HCT116 (cell line): ENCODE results near the gene PTMS. TPM values are rescaled to one million over a fixed set of nuclear protein-coding genes. Genes with fewer than 3 reads are reported as not detected.

Experiments
- ATAC-seq: fragments of 200-7000 bp; cut with Tn5 transposase; 2 replicates; pipeline ENCODE4 v1.9.1; 2020; ENCODE audit warnings: mild to moderate bottlenecking, moderate library complexity
- BruUV-seq: library from RNA; stranded (reverse); fragments of 400-500 nt; replicated peaks from 2 replicates; lab custom pipeline; 2021; lab: Mats Ljungman, UMichigan
- CTCF ChIA-PET: fragments of 300-600 bp; sonication (Branson Sonifier 250); formaldehyde crosslinking; loops from one replicate; lab custom pipeline; 2021; ENCODE audit warnings: antibody characterized with exemption; lab: Charles Lee
- POLR2A ChIA-PET: fragments of 300-600, 350-600 bp; sonication (Branson Sonifier 250); formaldehyde crosslinking; loops from one replicate; lab custom pipeline; 2021; ENCODE audit warnings: antibody characterized with exemption; lab: Charles Lee
- RAD21 ChIA-PET, 2 experiments: fragments of 300-600 bp; sonication (Branson Sonifier 250); formaldehyde crosslinking; loops; one replicate each; lab custom pipeline; 2023; ENCODE audit warnings: low total read pairs in 2 of 2; ENCODE audit not compliant: uncharacterized antibody in 2 of 2, unreplicated experiment in 2 of 2, low non-redundant PET in 1 of 2; lab: Charles Lee
- DNase-seq: peaks from one replicate; pipeline ENCODE4 v3.0.0-alpha.2; 2010; ENCODE audit warnings: low read depth, low spot score
- H2AFZ ChIP-seq: fragments of 200-600 bp; shearing (Covaris generic), sonication (generic); 2 replicates; pipeline ENCODE4 v1.6.1; 2017; ENCODE audit warnings: low read depth, mixed run types, mixed read lengths, antibody characterized with exemption, low read length; ENCODE audit not compliant: poor library complexity, severe bottlenecking
- H3K27ac ChIP-seq: 2 replicates; pipeline ENCODE4 v1.5.1; 2012; ENCODE audit warnings: low read depth, low read length
- H3K27me3 ChIP-seq: fragments of 200-600 bp; sonication (generic); 2 replicates; pipeline ENCODE4 v1.6.1; 2016; ENCODE audit warnings: mixed run types, low read length, mixed read lengths; ENCODE audit not compliant: insufficient read depth
- H3K36me3 ChIP-seq, 2 experiments: fragments of 200-500 bp in 1 of 2; fragments of 200-600 bp in 1 of 2; sonication (Bioruptor generic) in 1 of 2; sonication (generic) in 1 of 2; 2 replicates each; pipeline versions ENCODE4 v1.5.1 to v1.6.1; 2014 to 2016; ENCODE audit warnings: low read length in 2 of 2, inconsistent platforms in 1 of 2, mixed read lengths in 1 of 2, mixed run types in 1 of 2; ENCODE audit not compliant: insufficient read depth in 2 of 2, control insufficient read depth in 1 of 2
- H3K4me1 ChIP-seq, 2 experiments: fragments of 200-600 bp in 1 of 2; sonication (generic) in 1 of 2; 2 replicates each; pipeline versions ENCODE4 v1.5.1 to v1.6.1; 2012 to 2017; ENCODE audit warnings: low read length in 2 of 2, inconsistent platforms in 1 of 2, mild to moderate bottlenecking in 1 of 2, mixed read lengths in 1 of 2, mixed run types in 1 of 2, moderate library complexity in 1 of 2; ENCODE audit not compliant: insufficient read depth in 2 of 2, control insufficient read depth in 1 of 2
- H3K4me2 ChIP-seq: fragments of 200-600 bp; sonication (generic); 2 replicates; pipeline ENCODE4 v1.6.1; 2017; ENCODE audit warnings: mixed run types, low read length, mixed read lengths
- H3K4me3 ChIP-seq, 2 experiments: fragments of 200-600 bp in 1 of 2; sonication (generic) in 1 of 2; replicated peaks in 1 of 2; 2 replicates each; pipeline ENCODE4 v1.5.1; 2011 to 2016; ENCODE audit warnings: low read length in 2 of 2, control low read depth in 1 of 2, low read depth in 1 of 2, mild to moderate bottlenecking in 1 of 2, mixed read lengths in 1 of 2, mixed run types in 1 of 2
- H3K79me2 ChIP-seq: fragments of 200-600 bp; sonication (generic); 2 replicates; pipeline ENCODE4 v1.6.1; 2017; ENCODE audit warnings: mild to moderate bottlenecking, mixed run types, low read length, moderate library complexity, mixed read lengths; ENCODE audit not compliant: insufficient read depth
- H3K9ac ChIP-seq: fragments of 200-600 bp; sonication (generic); 2 replicates; pipeline ENCODE4 v1.6.1; 2016; ENCODE audit warnings: low read length, mixed read lengths
- H3K9me2 ChIP-seq: fragments of 200-600 bp; sonication (generic), shearing (Covaris generic); 2 replicates; pipeline ENCODE4 v1.6.1; 2017; ENCODE audit warnings: mixed run types, mild to moderate bottlenecking, moderate library complexity; ENCODE audit not compliant: insufficient read depth
- H3K9me3 ChIP-seq, 2 experiments: fragments of 200-500 bp in 1 of 2; fragments of 200-600 bp in 1 of 2; sonication (Bioruptor generic) in 1 of 2; sonication (generic) in 1 of 2; 2 replicates each; pipeline ENCODE4 v1.6.1; 2014 to 2017; ENCODE audit warnings: low read length in 2 of 2, mixed read lengths in 2 of 2, inconsistent platforms in 1 of 2, low read depth in 1 of 2, mild to moderate bottlenecking in 1 of 2, mixed run types in 1 of 2, moderate library complexity in 1 of 2; ENCODE audit not compliant: control insufficient read depth in 1 of 2, insufficient read depth in 1 of 2
- H4K20me1 ChIP-seq: fragments of 200-600 bp; sonication (generic), shearing (Covaris generic); 2 replicates; pipeline ENCODE4 v1.6.1; 2017; ENCODE audit warnings: mixed run types, mild to moderate bottlenecking, moderate library complexity; ENCODE audit not compliant: insufficient read depth
- ATF3 ChIP-seq: IDR thresholded peaks from 2 replicates; pipeline ENCODE4 v1.6.1; 2012
- CEBPB ChIP-seq: IDR thresholded peaks from 2 replicates; pipeline ENCODE4 v1.6.1; 2012; ENCODE audit warnings: low read depth
- ELF1 ChIP-seq: IDR thresholded peaks from 2 replicates; pipeline ENCODE4 v1.6.1; 2012; ENCODE audit warnings: low read depth, borderline replicate concordance
- EZH2 ChIP-seq: fragments of 200-600 bp; sonication (generic); IDR thresholded peaks from 2 replicates; pipeline ENCODE4 v1.6.1; 2017; ENCODE audit warnings: antibody characterized with exemption, mixed run types
- EZH2phosphoT487 ChIP-seq: fragments of 200-600 bp; IDR thresholded peaks from 2 replicates; pipeline ENCODE4 v1.6.1; 2018; ENCODE audit warnings: antibody characterized with exemption, borderline replicate concordance
- FOSL1 ChIP-seq: IDR thresholded peaks from 2 replicates; pipeline ENCODE4 v1.6.1; 2012; ENCODE audit warnings: low read depth
- MAX ChIP-seq: IDR thresholded peaks from 2 replicates; pipeline ENCODE4 v1.6.1; 2012
- POLR2A ChIP-seq: IDR thresholded peaks from 2 replicates; pipeline ENCODE4 v1.7.0; 2011; ENCODE audit warnings: borderline replicate concordance; ENCODE audit not compliant: insufficient read depth, insufficient read length; ENCODE audit errors: extremely low read depth
- RAD21 ChIP-seq: IDR thresholded peaks from 2 replicates; pipeline ENCODE4 v1.6.1; 2012; ENCODE audit warnings: low read depth, mild to moderate bottlenecking
- SIN3A ChIP-seq: IDR thresholded peaks from 2 replicates; pipeline ENCODE4 v1.6.1; 2012; ENCODE audit warnings: low read depth
- SP1 ChIP-seq: IDR thresholded peaks from 2 replicates; pipeline ENCODE4 v1.6.1; 2012; ENCODE audit warnings: low read depth
- SRF ChIP-seq: IDR thresholded peaks from 2 replicates; pipeline ENCODE4 v1.6.1; 2012; ENCODE audit warnings: low read depth
- TCF7L2 ChIP-seq: IDR thresholded peaks from 2 replicates; pipeline ENCODE4 v1.7.0; 2011; ENCODE audit warnings: borderline replicate concordance, inconsistent platforms; ENCODE audit not compliant: insufficient read depth, insufficient read length; ENCODE audit errors: extremely low read depth
- YY1 ChIP-seq: IDR thresholded peaks from 2 replicates; pipeline ENCODE4 v1.6.1; 2011; ENCODE audit warnings: low read length, low read depth, moderate library complexity, mild to moderate bottlenecking; ENCODE audit not compliant: insufficient replicate concordance; ENCODE audit errors: extremely low read depth
- ZBTB33 ChIP-seq: IDR thresholded peaks from 2 replicates; pipeline ENCODE4 v1.6.1; 2011; ENCODE audit warnings: mild to moderate bottlenecking, low read length, moderate library complexity; ENCODE audit not compliant: insufficient replicate concordance; ENCODE audit errors: extremely low read depth
- ZFX ChIP-seq: fragments of 450-650 bp; IDR thresholded peaks from 2 replicates; pipeline ENCODE4 v1.6.1; 2017
- ZNF274 ChIP-seq: fragments of 200-500 bp; sonication (Bioruptor generic); IDR thresholded peaks from 2 replicates; pipeline ENCODE4 v1.6.1; 2014; ENCODE audit warnings: mild to moderate bottlenecking, low read depth, low read length, inconsistent platforms
- intact Hi-C: fragments of 100-400 bp; cut with micrococcal nuclease; formaldehyde crosslinking; loops from 2 replicates; pipeline ENCODE4 v1.10.0; 2022
- total RNA-seq: library from RNA; stranded (reverse); gene quantifications from one replicate; pipeline ENCODE4 v1.2.1, GENCODE V29; 2021; ENCODE audit not compliant: unreplicated experiment

The PTMS gene
- total RNA-seq, 1 experiment from 2014 or later = 494 TPM

GRCh38 chr12:6771091-6771495 is 4.9 kb downstream of the PTMS start:
- CTCF ChIA-PET = interaction anchor here (0.9 to 1.9 kb wide), 2 partner anchors 13 to 17 kb away, joined by 3 to 13 read pairs; partner anchors contain the start of gene MLF2

More at GRCh38 chr12:6771091-6771495, 4.9 kb downstream of the PTMS start:
- ChIA-PET POLR2A (interaction anchor here (1.5 kb wide), 1 partner anchor 18 kb away, joined by 5 read pairs; the partner anchor contains the start of gene MLF2), RAD21 (no interaction called here)
- Histone ChIP-seq H3K9ac (no peak overlapping the region), H3K36me3 (peaks cover 9 to 13% of the 10 kb centered on the region in 2 experiments; a peak in 3 of 4 replicates), H3K9me2 (no peaks in the 10 kb centered on the region), H3K4me1 (peaks cover 18 to 40% of the 10 kb centered on the region in 2 experiments), H3K4me2 (no peak overlapping the region), H2AFZ (no peak overlapping the region), H3K4me3 (no peak overlapping the region), H3K9me3 (no peaks in the 10 kb centered on the region), H3K79me2 (peaks cover 29% of the 10 kb centered on the region), H4K20me1 (no peaks in the 10 kb centered on the region), H3K27ac (peak overlapping the region; percentile 40; the same call in 1 of the 2 replicates), H3K27me3 (no peaks in the 10 kb centered on the region)
- ATAC-seq = no peak
- intact Hi-C loops = no loop called here
- TF ChIP-seq YY1 = no peak
- no peak for TF ChIP-seq EZH2phosphoT487
- TF ChIP-seq SIN3A = no peak
- TF ChIP-seq POLR2A = no peak
- no peak for TF ChIP-seq EZH2
- no peak for TF ChIP-seq ZFX
- no peak for TF ChIP-seq FOSL1
- TF ChIP-seq SRF = no peak
- TF ChIP-seq SP1 = no peak
- no peak for TF ChIP-seq ZBTB33
- TF ChIP-seq TCF7L2 = no peak
- TF ChIP-seq MAX = no peak
- TF ChIP-seq CEBPB = no peak
- TF ChIP-seq ZNF274 = no peak
- TF ChIP-seq ELF1 = no peak
- TF ChIP-seq RAD21 = no peak
- no peak for TF ChIP-seq ATF3
- DNase-seq = no peak
- BruUV-seq = no TSS peak
